HG03520 (cell line): ENCODE measurements around the gene KIF26A.

Source experiments
- ATAC-seq: cut with Tn5 transposase; IDR thresholded peaks from one replicate; pipeline ENCODE4 v1.9.1; 2021; ENCODE audit warnings: mild to moderate bottlenecking, moderate library complexity; ENCODE audit not compliant: unreplicated experiment

Gene KIF26A

DNA sequence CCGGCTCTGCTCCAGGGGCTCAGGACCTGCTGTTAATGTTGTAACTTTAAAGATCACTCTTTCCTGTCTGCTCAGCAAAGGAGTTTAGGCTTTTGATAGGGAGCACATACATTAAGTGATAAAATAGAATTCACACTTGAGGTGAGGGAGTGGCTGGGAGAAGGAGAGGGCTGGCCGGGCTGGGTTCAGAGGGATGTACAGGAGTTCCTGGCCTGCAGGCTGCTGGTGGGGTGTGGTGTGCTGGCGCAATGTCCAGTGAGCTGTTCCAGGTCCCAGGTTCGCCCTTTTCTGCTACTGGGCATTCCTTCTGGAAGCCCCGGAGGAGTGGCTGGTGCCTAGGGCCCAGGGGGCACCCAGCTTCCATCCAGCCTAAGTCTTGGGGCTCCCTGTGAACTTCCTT lies 17.8 kb downstream of the KIF26A start:
- ATAC-seq = no peak

DNA sequence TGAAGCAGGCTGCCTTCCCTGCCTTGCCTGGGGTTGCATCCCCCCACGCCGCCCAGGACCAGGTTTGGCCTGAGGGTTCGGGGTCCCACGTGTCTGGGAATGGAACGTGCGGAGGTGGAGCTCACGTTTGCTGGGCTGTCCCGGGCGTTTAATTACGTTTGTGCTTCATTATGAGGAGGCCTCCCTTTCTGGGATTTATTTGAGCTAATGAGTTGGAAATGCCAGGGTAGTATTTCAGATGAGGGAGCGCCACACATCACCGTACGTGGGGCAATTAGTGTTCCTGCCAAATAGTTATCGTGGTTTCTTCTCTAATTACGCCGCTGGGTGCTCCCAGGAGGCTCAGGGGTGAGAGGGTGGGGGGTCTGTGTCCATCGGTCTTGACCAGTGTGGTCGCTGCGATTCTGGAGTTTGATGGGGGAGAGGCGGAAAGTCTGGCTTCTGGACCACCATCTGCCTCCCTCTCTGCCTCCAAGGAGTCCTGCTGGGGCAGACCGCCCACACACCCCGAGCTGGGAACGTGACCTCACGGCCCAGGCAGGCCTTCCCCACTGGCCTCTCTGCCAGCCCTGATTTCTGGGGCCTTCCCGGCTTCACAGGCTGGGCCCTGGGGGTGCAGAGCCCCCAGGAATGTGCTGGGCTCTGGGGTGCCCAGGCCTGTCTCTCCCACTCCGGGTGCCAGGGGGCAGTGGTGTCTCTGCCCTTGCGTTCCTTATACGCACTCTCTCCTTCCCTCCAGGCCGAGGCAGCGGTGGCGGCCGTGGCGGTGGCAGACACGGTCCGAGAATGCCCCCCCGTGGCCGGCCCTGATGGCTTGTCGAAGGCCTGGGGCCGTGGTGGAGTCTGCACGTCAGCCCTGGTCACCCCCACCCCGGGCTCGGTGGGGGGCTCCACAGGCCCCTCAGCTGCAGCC lies 18.9 kb downstream of the KIF26A start:
- no peak for ATAC-seq

DNA sequence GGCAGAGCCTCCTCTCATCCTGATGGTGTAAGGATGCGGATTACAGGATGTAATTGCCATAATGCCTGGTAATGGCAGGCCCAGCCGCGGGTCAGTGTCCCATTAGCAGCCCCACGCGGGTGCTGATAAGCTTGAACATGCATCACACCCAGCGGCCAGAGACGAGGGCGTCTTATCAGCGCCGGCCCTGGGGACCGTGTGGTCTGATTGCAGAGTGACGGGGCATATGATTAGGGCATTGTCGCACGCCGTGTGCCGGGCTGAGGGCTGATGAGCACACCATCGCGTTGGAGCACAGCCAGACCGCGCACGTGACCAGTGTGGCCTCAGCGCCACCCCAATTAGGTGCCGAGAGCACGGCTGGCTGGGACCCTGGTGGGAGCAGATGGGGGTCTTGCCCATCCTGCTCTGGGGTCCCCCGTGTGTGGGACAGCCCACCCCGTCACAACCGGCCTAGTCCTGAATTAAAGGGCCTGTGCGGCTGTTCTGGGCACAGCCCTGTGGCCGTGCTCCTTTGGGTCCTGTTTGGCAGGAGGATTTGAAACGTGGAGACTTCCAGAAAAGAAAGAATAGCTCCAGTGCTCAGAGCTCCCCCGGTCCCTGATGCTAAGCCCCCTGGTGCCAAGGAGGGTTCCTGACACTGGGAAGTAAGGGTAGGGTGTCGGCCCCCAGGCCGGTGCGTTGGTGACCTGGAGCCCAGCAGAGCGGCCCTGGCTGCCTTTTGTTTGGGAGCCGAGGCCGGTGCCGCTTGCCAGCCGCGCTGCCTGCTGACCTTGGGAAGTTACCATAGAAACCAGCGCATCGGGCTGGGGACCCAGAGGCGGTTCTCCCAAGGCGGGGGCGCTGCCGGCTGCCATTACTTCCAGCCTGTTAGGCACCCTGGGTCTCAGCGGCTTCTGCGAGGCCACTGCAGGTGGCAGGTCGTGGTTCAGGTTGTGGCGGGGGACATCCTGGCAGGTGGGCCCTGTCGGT lies 20.7 kb downstream of the KIF26A start:
- ATAC-seq = no peak

DNA sequence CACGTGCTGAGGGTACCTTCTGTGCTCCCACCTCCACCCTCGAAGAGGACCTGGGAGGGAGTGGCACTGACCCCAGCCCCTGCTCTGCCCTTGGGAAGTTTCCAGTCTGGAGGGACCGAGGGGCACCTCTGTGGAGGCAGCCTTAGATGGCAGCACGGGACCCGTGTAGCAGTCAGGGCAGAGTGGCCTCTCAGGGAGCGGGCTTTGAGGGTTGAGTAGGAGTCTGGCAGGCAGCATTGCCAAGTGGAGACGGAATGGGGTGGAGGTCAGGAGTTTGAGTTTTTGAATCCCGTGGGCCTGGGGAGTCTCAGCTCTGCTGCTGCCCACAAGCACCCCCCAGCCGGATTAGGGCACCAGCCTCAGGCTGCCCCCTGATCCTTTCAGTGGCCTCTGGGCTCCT lies 21.6 kb downstream of the KIF26A start:
- ATAC-seq = no peak

DNA sequence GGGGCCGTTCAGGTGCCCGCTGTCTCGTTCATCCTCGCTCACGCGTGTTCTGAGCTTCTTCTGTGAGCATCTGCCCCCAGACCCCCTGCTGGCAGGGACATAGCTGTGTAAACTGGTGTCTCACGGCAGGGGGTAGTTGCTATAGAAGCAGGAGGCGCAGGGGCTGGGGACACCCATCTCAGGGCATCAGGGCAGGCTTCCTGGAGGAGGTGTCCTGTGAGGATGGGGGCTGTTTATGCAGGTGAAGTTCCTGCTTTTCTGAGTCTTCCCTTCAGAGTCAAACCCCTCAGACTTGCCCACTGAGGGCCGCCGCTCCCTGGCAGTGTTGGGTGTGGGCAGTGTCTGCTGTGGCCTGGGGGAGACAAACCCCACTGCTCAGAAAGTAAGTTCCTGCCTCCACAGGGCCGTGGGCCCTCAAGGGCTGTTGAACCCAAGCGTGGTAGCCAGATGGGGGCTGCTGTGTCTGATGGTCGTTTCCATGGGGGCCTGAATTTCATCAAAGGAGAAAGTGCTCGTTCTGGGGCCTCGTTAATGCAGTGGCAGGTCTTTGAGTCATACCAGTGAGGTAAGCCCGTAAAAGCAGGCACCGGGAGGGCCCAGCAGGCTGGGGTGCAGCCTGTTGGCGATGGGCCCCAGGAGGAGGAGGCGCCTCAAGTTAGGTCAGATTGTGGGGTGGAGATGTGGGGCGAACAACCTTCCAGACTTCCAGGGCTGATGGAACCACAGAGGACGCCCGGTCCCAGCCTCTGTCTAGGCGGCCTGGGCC lies 23.4 kb downstream of the KIF26A start:
- no peak for ATAC-seq

DNA sequence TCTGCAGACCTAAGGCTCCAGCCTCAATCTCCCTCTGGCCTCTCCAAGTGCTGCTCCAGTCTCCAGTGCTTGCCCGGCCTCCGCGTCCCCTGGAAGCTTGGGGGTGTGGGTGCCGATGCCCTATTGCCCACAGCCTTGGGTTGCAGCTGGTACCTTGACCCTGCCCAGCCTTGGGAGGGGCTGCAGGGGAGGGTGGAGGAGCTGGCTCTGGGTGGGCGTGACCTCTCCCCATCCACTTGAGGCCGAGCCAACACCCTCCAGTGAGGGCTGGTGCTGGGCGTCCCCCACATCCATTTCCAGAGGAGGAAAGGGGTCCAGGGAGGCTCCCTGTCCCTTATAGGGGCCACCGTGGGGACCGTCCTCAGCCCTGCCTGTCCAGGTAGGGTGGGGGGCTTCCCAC lies 24.1 kb downstream of the KIF26A start:
- no peak for ATAC-seq

DNA sequence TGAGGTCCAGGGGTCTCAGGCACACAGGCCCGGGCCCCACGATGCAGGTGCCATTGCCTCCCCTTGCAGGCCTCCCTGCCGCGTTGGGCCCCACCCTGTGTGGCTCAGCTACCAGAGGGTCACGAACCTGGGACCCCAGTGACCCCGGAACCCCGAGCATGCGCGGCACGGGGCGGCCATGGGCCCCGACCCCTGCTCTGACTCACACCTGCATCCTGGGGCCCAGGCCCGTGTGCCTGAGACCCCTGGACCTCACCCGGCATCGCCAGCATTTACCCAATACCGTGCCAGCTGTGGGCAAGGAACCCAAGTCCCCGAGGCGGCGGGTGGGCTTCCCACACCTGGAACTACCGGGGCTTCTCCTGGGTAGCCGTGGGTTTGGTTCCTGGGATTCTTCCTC lies 25.2 kb downstream of the KIF26A start:
- no peak for ATAC-seq

DNA sequence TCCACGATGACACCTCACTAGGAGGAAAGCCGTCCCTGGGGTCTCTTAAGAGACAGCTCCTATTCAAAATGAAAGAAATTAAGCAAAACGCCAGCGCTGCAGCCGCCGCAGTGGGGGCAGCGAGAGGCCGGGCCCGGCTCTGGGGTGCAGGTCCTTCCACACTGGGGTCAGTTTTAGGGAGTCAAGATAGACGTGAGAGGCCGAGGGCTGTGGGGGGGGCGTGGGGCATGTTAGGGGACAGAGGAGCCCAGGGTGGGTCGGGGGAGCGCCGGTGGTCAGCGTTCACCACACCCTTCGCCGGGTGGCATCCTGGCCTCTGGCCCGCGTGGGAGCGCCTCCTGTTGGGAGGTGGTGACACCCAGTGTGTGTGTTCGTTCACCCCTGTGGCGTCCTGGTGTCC lies 25.7 kb downstream of the KIF26A start:
- no peak for ATAC-seq

DNA sequence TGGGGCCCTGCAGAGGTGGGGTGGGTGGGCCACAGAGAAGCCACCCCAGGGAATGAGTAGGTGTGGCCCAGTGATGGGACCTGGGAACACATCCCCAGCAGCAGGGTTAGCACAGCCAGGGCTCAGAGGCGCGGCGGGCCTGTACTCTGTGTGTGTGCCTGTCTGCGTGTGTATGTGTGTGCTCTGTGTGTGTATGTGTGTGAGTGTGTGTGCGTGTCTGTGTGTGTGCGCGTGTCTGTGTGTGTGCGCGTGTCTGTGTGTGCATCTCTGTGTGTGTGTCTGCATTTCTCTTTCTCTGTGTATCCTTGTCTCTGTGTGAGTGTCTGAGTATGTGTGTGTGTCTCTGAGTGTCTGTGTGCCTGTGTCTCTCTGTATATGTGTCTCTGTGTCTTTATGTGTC lies 26.1 kb downstream of the KIF26A start:
- ATAC-seq = no peak

DNA sequence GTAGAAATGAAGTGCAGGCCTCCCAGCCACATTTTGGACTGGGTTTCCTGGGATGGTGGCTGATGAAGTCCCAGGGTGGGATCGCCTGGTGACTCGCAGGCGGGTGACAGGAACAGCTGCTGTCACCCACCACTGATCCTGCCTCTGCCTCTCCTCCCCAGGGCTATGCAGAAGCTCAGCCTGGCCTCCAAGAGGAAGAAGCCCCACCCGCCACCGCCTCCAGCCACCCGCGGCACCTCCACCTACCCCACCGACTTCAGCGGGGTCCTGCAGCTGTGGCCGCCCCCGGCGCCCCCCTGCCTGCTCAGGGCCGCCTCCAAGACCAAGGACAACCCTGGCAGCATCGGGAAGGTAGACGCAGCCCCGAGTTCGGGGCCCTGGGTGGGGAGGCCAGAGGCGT lies 28.3 kb downstream of the KIF26A start:
- ATAC-seq = no peak

DNA sequence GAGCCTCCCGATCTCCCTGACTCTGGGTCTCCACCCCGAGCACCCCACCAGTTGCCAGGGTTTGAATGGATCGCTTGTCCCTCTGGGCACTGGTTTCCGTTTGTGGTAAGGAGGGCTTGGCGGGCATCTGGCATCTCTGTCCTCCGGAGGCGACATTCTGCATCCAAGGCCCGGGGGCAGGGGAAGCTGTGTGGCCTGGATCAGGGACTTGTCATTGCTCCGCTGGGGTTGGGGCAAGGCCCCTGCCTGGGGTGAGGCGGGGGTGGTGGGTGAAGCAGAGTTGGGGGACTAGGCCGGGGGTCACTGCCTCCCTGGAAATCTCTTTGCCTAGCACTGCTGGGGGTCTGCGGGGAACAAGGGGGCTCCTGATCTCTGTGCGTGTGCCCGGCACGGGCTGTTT lies 30.2 kb downstream of the KIF26A start:
- no peak for ATAC-seq

DNA sequence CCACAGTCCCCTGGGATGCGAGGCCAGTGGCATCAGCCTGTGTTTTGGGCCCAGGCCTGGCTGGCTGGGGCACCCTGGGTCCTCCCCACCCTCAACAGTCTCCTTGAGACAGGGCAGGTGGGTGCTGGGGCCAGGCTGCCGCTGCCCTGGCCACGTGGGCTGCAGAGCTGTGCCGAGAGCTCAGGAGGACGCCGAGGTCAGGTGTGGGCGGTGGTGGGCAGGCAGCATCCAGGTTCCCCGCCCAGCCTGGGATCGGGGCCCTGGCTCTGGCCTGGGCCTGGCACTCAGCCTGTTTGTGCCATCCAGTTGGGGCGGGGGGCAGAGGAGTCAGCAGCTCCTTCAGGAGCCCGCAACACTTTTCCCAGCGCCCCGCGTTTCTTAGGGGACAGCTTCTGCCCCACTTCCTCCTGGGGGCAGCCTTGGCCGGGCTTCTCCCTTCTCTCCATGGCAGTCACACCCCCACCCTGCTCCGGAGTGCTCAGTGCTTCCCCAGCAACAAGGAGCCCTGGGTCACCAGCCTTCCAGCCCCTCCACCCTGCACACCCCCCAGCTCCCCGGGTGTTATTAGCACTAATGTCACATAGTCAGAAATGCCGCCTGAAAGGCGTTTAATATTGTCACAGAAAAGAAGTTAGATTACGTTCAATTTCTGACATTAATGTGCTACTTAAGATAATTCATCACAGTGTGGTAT lies 30.8 kb downstream of the KIF26A start:
- ATAC-seq = no peak

DNA sequence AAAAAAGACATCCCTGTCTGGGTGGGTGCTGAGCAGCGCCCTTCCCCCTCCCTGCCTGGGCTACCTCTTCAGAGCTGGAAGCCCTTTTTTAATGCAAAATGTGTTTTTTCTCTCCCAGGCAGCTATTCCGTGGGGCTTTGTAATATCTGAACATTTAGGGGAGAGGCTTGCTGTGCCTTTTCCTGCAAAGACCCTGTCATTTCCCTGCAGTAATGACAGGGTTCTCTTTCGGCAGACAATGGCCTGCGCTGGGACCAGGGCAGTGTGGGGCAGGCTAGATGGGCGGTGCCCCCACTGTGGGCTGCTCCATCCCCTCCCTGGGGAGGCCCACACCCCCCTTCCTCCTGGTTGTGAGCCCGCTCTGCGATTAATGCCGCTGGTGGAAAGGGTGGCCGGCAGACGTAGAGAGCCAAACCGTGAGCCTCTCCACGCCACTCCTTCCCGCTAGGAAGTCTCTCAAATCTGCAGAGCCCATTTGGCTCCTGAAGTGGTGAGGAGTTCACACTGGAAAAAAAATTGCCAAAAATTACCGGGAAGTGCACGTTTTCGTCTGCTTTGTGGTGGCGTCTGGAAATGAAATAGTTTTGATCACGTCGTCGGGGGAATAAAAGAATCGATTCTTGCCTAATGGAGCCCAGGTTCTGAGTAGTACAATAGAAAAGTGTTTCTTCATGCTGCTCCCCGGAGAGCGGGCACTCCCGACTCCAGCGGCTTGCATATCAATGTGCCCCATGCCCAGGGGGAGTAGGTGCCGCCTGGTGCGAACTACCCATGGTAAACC lies 31.5 kb downstream of the KIF26A start:
- no peak for ATAC-seq

DNA sequence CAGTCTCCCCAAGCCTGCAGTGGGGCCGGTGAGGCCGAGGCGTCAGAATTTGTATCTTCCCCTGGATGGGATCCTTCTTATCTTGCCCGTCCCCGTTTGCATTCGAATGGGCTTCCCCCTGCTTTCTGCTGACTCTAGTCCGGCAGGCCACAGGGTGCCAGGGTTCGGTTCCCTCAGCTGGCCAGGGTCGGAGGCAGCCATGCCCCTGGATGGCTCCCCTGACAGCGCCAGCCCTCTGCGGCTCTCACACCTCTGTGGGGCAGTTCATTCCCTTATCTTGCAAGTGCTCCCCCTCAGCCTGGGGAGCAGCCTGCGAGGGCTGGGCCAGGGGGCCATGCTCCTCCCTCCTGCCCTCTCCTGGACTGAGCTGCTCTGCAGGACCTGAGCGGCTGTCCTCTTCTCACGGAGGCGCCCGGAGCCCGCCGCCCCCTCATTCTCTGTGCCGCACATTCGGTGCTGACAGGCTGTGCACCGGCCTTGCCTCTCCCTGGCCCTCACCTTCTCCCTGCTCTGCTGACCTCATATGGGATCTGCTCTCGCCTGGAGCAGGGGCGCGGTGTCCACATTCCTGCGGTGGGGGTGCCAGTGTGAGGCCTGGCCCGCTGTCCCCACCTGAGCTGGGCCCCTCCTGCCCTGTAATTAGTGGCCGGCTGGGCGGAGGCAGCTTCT lies 32.8 kb downstream of the KIF26A start:
- ATAC-seq = no peak

DNA sequence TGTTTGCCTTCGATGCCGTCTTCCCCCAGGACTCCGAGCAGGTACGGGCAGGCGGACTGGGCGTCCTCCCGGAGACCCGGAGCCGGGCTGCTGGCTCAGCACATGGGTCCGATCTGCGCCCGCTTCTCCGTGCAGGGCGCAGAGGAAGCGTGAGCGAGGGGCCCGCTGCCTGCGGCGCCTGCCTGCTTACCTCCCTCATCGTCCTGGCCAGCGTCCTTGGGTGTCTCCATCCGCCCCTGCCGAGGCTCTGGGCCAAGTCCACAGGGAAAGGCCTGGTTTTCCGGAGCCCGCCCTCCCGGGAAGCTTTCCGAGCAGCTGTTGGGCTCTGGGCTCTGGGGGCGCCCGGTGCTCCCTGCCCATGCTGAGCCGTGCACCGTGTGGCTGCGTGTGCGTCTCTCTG lies 33.5 kb downstream of the KIF26A start:
- no peak for ATAC-seq

DNA sequence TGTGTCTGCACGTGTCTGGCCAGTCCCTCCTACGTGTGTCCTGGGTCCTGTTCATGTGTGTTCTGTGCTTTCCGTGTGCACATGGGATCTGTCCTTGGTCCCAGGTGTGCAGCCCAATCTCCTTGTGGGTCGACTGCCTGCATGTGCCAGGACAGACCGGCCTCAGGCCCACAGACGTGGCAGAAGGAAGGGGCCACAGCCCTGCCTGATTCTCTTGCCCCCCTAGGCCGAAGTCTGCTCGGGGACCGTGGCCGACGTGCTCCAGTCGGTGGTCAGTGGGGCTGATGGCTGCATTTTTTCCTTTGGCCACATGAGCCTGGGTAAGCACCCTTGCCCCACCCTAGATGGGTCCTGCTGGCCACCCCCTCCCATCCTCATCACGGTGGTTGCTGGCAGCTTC lies 34.0 kb downstream of the KIF26A start:
- ATAC-seq = no peak

DNA sequence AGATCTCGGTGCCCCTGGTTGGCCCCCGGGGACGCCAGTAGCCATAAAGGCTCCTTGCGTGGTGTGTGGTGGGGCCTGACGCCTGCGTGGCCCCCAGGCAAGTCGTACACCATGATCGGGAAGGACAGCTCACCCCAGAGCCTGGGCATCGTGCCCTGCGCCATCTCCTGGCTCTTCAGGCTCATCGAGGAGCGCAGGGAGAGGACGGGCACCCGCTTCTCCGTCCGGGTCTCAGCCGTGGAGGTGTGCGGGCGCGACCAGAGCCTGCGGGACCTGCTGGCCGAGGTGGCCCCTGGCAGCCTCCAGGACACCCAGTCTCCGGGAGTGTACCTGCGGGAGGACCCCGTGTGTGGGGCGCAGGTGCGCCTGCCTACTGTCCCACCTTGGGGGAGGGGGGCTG lies 34.5 kb downstream of the KIF26A start:
- no peak for ATAC-seq

DNA sequence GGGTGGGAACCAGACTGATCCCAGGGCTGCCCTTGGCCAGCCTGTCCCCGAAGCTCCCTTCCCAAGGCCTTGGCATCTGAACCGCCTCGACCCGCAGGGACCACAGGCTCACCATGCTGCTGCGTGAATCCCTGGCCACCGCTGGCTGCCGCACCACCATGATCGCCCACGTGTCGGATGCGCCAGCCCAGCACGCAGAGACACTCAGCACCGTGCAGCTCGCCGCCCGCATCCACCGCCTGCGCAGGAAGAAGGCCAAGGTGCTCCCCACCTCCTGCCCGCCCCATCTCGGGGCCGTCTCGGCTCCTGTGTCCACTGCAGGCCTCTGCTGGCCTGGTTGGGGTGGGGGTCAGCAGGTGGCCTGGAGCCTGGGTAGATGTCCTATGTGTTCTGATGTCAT lies 35.7 kb downstream of the KIF26A start:
- no peak for ATAC-seq

DNA sequence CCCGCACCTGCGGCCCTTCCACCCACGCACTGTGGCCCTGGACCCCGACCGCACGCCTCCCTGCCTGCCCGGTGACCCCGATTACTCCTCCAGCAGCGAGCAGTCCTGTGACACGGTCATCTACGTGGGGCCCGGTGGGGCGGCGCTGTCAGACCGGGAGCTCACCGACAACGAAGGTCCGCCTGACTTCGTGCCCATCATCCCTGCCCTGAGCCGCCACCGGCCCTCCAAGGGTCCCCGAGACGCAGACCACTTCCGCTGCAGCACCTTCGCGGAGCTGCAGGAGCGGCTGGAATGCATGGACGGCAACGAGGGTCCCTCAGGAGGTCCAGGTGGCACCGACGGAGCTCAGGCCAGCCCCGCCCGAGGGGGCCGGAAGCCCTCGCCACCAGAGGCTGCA lies 36.7 kb downstream of the KIF26A start:
- ATAC-seq = no peak
